Measurements from ENCODE around the gene REL.

REL gene

DNA sequence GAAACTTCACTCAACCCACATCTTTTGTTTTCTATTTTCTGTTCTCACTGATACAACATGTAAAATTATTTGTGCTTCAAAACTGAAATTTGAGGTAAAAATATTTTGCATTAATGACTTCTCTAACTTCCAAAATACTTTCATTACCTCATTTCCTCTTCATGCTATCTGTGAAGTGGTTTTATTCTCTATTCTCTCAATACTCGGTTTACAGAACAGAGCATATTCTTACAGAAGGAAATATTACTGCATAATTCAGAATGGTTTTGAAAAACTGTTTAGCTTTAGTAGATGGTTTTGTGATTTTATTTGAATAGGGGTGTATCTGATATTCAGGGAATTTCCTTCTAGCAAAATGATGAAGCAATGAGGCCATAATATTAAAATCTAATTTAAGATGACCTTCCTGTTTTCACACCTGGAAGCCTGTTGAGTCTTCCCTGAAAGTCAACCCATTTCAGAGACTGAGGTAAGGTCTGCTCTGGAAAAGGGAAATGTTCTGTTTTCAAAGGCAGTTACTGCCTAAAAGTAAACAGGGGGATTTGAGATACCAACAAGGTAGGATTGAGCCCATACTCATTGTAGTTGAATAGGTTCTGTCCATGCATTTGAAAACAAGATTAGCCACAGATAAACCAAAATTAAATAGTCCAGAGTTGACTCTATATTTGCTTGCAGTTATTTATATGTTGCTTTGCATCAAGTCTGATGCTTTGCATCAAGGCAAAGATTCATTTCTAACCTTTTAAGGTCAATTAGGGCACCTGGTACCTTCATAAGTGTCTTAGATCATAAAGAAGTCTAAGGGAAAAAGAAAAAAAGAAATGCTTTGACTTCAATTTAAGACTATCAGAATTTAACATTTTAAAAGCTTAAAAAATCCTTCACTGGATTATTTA, 85.4 kb downstream of the REL start:
- no peak for DNase-seq

DNA sequence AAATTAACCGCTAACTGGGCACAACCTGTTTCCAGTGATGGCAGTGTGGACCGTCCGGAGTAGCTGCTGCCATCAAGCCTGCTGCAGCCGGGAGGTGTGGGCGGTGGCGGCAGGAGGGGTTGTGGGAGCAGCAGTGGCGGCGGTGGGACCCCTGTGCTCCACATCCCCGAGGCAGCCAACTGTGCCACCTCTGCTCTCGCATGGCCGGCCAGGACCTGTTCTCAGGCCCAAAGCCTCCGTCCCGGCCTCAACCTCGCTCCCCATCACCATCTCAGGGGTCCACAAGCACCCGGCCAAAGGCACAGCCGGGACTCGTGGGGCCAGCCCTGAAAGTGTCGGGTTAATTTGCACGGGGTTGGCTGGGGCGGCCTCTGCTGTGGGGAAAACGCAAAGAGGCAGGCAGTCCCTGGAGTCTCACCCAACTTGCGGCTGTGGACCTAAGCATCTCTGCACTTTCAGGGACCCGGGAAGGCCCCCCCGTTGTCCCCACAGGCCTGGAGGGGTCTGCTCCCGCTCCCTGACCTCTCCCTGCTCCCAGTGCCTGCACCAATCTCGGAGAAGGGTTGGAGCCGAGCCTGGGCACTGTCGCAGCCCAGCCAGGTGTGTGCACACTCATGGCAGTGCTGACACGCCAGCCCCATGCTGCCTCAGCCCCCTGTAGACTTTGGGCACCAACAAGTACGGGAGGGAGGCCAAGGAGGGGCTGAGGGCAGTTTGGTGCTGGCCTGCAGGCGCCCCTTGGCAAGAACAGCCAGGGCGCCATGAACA, 91.7 kb downstream of the REL start:
- DNase-seq: no peak

DNA sequence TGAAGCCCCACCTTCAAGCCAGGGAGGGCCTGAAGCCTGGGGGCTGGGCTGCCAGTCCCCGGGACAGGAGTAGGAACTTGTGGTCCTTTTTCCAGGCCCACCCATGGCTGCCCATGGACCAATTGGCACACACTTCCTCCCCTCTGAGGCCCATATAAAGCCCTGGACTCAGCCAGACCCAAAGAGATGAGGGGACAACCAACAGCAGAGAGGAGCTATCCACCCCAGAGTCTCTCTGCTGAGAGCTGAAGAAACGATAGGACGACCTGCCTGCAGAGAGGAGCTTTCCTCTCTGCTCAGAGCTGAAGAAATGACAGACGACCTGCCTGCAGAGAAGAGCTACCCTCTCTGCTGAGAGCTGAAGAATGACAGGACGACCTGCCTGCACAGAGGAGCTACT, 92.3 kb downstream of the REL start:
- no peak for DNase-seq

DNA sequence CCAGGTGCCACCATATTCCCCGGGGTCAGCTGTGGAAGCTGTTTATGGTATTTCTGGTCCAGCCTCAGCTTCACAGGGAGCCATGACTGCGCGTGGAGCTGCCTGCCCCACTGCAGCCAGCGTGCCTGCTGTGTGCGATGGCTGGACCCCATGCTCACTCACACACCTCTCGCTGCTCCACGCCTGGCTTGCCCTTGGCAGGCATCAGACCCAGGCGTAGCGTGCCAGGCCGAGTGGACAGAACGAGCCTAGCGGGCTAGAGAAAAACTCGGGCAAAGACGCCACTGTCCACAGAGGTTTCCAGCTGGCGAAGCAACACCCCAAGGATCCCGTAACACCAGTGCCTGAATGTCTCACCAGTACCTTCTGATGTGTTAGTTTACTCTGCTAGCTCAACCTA, 93.3 kb downstream of the REL start:
- DNase-seq: no peak

Data from NCI-H2081 treated with DMSO at 0.1 percent for 48 hours (cell line).